HG02588 (cell line): Measurements from ENCODE around the gene MCU.
"Not testable (repeated sequence)": the region's sequence is repeated elsewhere in the genome, so short reads cannot be mapped to it uniquely, and the experiment has no call there.

Experiments
- ATAC-seq: cut with Tn5 transposase; IDR thresholded peaks from one replicate; pipeline ENCODE4 v1.9.1; 2021; ENCODE audit warnings: mild to moderate bottlenecking, moderate library complexity; ENCODE audit not compliant: unreplicated experiment

Gene MCU

DNA sequence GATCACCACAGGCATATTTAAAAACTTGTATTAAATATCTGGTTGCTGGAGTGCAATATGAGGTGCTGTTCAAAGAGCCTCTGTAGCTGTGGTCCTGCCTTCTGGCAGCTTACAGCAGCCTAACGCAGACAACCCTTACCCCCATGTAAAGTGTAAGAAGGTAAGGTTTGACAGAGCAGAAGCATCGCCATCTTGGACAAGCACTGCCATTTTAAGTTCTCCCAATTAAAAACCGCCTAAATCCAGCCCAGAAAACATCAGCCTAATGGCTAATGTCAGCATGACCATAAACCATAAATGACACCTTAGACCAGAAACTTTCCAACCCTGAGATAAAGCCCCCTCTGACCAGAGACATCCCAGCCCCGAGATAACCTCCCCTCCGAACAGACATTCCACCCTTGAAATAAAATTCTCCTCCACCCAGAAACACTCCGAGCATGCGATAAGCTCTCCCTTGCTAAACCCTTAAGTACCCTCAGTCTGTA is 196.3 kb downstream of the MCU start:
- no peak for ATAC-seq

- no peak for ATAC-seq
Measured at GRCh38 chr10:72889391-72889831, 197.5 kb downstream of the MCU start.

DNA sequence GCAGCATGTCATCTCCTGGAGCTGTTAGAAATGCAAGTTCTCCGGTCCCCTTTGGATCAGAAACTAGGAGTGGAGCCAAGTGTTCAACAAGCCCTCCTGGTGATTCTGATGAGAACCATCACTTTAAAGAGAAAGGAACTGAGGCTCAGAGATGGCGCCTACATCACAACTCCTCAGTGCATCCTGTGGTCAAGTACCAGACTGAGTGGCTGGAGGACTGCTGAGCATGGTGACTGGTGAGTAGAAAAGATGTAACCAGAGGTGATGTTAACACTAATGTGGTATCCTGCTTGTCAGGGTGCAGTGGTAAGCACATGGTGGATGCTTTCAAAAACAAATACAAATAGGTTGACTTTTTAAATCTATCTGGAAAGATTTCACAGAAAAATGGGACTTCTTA is 198.1 kb downstream of the MCU start:
- no peak for ATAC-seq

GRCh38 chr10:72893136-72893798 is 201.3 kb downstream of the MCU start, which contains the start of gene OIT3:
Gene OIT3 (plus strand): TSS chr10:72893739. CDS start chr10:72893799, 60 bp downstream.
- no peak for ATAC-seq

- ATAC-seq: no peak
Measured at GRCh38 chr10:72895236-72895850, 203.4 kb downstream of the MCU start.

DNA sequence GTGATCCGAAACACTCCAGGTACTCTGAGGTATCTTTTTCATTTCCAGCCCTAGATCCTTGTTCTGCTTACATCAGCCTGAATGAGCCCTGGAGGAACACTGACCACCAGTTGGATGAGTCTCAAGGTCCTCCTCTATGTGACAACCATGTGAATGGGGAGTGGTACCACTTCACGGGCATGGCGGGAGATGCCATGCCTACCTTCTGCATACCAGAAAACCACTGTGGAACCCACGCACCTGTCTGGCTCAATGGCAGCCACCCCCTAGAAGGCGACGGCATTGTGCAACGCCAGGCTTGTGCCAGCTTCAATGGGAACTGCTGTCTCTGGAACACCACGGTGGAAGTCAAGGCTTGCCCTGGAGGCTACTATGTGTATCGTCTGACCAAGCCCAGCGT is 206.7 kb downstream of the MCU start:
- no peak for ATAC-seq

- ATAC-seq: no peak
Measured at GRCh38 chr10:72899545-72899944, 207.6 kb downstream of the MCU start.

GRCh38 chr10:72903941-72904446 is 212.1 kb downstream of the MCU start:
- ATAC-seq: not testable (repeated sequence)

DNA sequence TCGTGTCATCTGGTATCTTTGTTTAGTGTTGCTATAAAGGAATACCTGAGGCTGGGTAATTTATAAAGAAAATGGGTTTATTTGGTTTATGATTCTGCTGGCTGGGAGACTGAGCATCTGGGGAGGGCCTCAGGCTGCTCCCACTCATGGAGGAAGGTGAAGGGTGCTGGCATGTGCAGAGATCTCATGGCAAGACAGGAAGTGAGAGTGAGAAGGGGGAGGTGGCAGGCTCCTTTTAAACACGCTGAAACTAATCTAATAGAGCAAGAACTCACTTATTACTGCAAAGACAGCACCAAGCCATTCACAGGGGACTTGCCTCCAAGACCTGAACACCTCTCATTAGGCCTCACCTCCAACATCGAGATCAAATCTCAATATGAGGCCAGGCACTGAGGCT is 212.9 kb downstream of the MCU start:
- ATAC-seq: no peak

DNA sequence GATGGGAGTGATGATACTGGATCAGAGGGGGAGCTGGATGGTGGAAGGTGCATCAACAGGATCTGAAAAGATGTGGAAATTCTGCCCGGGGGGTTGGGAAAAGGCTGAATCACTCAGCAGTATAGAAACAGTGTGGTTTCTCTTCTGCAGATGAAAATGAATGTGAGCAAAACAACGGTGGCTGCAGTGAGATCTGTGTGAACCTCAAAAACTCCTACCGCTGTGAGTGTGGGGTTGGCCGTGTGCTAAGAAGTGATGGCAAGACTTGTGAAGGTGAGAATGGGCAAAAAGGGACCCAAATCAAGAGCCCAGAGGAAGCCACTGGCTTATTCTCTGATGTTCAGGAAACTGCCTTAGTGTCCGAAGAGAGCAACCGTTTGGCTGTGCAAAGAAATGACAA is 214.5 kb downstream of the MCU start:
- no peak for ATAC-seq

DNA sequence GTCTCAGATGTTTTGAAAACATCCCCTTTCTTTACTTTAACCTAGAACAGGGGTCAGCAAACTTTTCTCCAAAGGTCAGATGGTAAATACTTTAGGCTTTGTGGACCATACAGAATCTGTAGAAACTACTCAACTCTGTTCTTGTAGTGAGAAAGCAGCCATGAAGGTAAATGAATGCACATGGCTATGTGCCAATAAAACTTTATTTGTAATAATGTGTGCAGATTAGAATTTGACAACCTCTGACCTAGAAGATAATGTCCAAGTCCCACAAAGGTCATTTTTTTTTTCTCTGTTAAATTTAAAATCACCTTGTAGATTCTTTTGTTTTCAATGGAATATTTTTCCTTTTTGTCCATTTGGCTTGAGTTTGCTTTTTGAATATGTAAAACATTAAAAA is 218.8 kb downstream of the MCU start:
- no peak for ATAC-seq

DNA sequence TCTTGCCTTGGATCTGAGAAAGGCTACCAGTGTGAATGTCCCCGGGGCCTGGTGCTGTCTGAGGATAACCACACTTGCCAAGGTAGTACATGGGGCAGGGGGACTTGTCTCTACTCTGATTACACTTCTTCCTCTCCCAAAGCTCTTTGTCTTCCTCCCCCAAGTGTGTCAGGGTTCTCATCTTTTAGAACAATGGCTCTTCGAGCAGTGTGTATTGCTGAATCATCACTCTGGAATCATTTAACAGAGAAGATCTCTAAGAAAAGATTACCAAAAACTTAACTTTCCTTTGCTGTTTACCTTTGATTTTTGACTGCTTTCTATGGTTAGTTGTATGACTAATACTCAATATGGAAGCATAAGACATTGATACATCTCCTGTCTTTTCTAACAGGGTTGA is 219.8 kb downstream of the MCU start:
- no peak for ATAC-seq

DNA sequence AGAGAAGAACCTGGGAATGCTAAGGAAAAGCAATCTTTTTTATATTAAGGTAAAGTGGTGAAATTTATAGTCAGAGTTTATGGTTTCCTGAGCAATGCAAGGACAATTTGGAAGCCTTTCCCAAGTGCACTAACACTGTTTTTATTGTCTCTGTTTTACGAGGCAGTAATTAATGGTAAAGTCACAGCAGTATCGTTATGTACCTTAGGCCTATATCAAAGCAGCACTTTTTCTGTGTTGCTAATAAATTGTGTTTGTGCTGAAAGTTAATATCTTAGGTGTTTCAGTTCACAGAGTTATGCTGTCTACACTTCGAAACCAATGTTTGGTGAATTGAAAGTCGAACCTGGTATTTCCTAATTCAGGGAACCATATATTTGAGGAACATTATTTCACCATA is 220.8 kb downstream of the MCU start:
- no peak for ATAC-seq

DNA sequence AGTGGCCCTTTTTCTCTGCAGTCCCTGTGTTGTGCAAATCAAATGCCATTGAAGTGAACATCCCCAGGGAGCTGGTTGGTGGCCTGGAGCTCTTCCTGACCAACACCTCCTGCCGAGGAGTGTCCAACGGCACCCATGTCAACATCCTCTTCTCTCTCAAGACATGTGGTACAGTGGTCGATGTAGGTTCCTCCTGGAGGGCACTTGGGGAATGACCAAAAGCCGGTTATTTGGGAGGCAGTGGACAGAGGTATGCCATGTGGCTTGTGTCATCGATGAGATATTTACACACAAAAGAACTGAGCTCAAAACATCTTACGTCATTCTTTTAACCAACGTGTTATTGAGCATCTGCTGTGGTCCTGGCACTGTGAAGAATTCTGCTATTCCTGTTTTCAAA is 221.3 kb downstream of the MCU start:
- no peak for ATAC-seq

DNA sequence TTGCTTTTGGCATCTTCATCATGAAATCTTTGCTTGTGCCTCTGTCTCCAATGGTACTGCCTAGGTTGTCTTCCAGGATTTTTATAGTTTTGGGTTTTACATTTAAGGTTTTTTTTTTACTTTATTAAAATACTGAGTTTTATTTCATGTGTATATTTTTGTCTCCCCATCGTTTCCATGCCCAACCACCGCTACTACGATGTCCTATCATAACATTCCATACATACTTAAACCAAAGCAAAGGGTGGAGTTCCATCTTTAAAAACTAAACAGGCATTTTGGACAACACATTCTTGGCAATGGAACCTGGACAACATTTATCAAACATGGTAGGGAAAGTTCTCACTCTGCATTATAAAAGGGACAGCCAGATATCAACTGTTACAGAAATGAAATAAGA is 225.3 kb downstream of the MCU start:
- ATAC-seq: not testable (repeated sequence)

DNA sequence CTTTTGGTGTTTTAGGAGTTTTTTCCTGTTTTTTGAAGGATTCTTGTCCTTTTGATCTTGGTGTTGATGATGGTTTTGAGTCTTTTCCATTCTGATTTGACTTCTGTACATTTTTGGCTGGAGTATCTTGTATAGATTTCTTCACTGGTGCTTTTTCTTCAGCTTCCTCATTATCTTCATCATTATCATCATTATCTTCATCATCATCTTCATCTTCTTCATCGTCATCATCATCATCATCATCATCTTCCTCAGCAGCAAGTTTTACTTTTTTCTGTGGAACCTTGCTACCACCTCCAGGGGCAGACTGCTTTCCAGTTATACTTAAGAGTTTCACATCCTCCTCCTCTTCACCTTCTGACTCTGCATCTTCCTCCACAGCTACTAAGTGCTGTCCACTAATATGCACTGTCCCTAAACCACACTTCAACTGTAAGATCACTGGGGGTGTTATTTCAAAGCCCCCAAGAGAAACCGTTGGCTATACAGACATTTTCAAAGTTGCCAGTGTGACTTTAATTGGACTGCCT is 225.9 kb downstream of the MCU start:
- ATAC-seq: not testable (repeated sequence)

DNA sequence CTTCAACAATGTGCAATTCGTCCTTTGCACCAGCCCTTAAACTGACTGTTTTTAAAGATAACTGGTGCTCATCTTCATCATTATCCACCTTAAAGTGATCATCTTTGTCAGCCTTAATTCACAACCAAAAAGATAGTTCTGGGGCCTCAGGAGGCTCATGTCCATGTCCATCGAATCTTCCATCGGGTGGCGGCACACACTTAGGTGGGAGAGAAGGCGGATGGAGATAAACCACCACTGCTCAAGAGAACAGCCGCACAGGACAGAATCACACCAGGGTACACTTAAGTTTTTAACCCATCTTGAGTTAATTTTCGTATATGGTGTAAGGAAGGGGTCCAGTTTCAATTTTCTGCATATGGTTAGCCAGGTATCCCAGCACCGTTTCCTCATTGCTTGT is 226.4 kb downstream of the MCU start:
- no peak for ATAC-seq

DNA sequence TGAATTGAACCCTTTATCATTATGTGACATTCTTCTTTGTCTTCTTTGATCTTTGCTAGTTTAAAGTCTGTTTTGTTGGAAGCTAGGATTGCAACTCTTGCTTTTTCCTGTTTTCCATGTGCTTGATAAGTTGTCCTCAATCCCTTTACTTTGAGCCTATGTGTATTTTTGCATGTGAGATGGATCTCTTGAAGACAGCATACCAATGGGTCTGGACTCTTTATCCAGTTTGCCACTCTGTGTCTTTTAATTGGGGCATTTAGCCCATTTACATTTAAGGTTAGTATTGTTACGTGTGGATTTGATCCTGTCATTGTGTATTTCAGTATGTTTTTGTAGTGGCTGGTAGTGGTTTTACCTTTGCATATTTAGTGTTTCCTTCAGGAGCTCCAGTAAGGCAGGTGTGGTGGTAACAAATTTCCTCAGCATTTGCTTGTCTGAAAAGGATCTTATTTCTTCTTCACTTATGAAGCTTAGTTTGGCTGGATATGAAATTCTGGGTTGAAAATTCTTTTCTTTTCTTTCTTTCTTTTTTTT is 229.3 kb downstream of the MCU start:
- ATAC-seq: not testable (repeated sequence)

DNA sequence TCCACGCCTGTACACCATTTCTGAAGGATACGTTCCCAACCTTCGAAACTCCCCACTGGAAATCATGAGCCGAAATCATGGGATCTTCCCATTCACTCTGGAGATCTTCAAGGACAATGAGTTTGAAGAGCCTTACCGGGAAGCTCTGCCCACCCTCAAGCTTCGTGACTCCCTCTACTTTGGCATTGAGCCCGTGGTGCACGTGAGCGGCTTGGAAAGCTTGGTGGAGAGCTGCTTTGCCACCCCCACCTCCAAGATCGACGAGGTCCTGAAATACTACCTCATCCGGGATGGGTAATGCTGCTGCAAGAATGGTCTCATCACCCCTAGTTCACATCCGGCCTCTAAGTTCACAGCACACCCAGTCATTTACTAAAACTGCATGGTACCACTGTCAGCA is 232.4 kb downstream of the MCU start:
- ATAC-seq: no peak

GRCh38 chr10:72925951-72926465 is 234.1 kb downstream of the MCU start:
- ATAC-seq: no peak

GRCh38 chr10:72927485-72927884 is 235.5 kb downstream of the MCU start:
- no peak for ATAC-seq

DNA sequence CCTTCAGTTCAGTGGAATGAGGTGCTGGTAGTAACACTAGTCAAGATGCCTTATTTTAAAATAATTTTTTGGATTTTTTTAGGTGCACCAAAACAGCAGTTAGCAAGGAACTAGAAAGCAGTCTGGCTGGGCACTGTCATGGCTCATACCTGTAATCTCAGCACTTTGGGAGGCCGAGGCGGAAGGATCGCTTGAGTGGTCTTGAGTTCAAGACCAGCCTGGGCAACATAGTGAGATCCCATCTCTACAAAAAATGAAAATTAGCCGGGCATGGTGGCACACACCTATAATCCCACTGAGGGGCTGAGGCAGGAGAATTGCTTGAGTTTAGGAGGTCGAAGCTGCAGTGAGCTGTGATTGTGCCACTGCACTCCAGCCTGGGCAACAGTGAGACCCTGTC is 236.9 kb downstream of the MCU start:
- ATAC-seq: no peak
